Stimulated activated CD4-positive, alpha-beta T cell treated with anti-CD3 and anti-CD28 coated beads, TNF-alpha, amount 100 ng/mL, for 48 hours (primary cell): ENCODE results near the gene FZD4.
"Not testable (repeated sequence)": the region's sequence is repeated elsewhere in the genome, so short reads cannot be mapped to it uniquely, and the experiment has no call there.

Experiments
- DNase-seq, 3 donors: peaks; one replicate each; pipeline ENCODE4 v3.0.0-alpha.2; 2020; ENCODE audit warnings: low read depth in 3 of 3

FZD4 gene

GRCh38 chr11:86977441-86978050, 22.4 kb upstream of the FZD4 start:
- DNase-seq: no peak

- DNase-seq: no peak
Measured at GRCh38 chr11:86972734-86973133, 17.5 kb upstream of the FZD4 start.

- DNase-seq: no peak
Measured at GRCh38 chr11:86969258-86969657, 14.1 kb upstream of the FZD4 start.

GRCh38 chr11:86967601-86968000, 12.4 kb upstream of the FZD4 start:
- not testable (repeated sequence) for DNase-seq

- DNase-seq: no peak
Measured at GRCh38 chr11:86957976-86958646, 2.9 kb upstream of the FZD4 start.

- DNase-seq: no peak
Measured at GRCh38 chr11:86956905-86957195, 1.7 kb upstream of the FZD4 start.

GRCh38 chr11:86955111-86955360, 159 bp downstream of the FZD4 start:
- no peak for DNase-seq

- DNase-seq: no peak
Measured at GRCh38 chr11:86954269-86955110, 705 bp downstream of the FZD4 start.

- no peak for DNase-seq
Measured at GRCh38 chr11:86952221-86952875, 2.8 kb downstream of the FZD4 start.

- DNase-seq: no peak
Measured at GRCh38 chr11:86951706-86952105, 3.5 kb downstream of the FZD4 start.

GRCh38 chr11:86950661-86950995, 4.6 kb downstream of the FZD4 start:
- DNase-seq: no peak

GRCh38 chr11:86949995-86950660, 5.1 kb downstream of the FZD4 start:
- no peak for DNase-seq

GRCh38 chr11:86948733-86949132, 6.5 kb downstream of the FZD4 start:
- no peak for DNase-seq

- no peak for DNase-seq
Measured at GRCh38 chr11:86947541-86947940, 7.7 kb downstream of the FZD4 start.

- DNase-seq: not testable (repeated sequence)
Measured at GRCh38 chr11:86943505-86943904, 11.7 kb downstream of the FZD4 start.

- DNase-seq: no peak
Measured at GRCh38 chr11:86941871-86942599, 13.2 kb downstream of the FZD4 start.

- no peak for DNase-seq
Measured at GRCh38 chr11:86941077-86941870, 13.9 kb downstream of the FZD4 start.

- DNase-seq: no peak
Measured at GRCh38 chr11:86940122-86940777, 14.9 kb downstream of the FZD4 start.

- DNase-seq: no peak
Measured at GRCh38 chr11:86938900-86939880, 16.0 kb downstream of the FZD4 start.
